ENCODE measurements around the gene ZNF423.

Gene ZNF423

DNA sequence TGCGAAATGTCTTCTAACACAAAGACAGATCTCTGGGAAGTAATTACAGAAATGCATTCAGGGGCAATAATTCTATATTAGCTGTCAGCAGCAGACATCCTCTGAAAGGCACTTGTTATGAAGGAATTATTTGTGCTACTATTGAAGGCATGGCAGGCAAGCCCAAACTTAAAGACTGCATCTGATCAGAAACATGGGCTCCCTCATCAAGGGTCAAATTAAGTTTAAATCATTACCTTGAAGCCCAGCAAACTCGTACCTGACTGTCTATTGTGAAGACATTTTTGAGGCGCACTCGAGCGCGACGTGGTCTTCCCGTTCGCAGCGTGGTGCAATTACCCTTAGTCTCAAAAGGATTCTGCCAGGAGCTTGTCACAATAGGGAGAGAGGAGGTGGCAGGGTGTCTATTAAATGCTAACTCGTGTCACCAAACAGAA lies 110.6 kb downstream of the ZNF423 start:
- H3K4me3 ChIP-seq (ENCODE audit: low read length): no peak overlapping the region
- H3K36me3 ChIP-seq (ENCODE audit: control insufficient read depth, insufficient read depth, low read length): no peaks in the 10 kb centered on the region

DNA sequence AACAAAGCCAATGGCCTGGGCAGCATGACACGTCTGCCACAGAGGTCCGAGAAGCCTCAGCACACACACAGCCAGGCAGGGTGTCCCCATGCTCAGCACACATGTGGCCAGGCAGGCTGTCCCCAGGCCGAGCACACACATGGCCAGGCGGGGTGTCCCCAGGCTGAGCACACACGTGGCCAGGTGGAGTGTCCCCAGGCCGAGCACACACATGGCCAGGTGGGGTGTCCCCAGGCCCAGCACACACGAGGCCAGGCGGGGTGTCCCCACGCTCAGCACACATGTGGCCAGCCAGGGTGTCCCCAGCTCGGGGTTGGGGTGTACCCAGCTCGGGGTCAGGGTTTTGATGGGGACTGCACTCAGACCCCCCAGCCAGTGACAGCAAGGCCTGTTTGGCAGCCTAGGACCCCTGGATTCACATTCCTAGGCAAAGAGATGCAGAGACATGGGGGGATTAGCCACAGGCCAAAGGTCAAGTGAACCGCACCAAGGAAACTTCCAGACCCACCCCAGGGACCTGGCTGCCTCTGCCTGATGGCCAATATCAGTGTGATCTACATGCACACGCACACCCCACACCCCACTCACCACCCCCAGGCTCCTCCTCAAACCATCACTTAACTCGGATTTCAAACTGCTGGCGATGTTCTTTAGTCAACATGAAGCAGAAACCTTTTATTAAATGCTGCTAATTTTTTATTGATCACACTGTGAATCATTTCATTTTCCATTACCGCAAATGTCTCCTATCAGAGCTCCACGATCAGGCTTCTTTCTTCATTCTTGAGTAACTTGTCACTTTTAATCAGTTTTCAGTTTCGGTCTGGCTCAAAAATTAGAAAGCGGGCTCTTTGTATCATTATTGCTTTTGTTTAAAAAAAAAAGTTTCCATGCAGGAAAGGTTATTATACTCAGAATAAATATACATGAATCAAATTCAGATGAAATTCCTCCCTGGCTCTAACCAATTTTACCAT lies 111.4 kb downstream of the ZNF423 start:
- Histone ChIP-seq H3K36me3 (ENCODE audit: control insufficient read depth, insufficient read depth, low read length) (no peaks in the 10 kb centered on the region), H3K9ac (ENCODE audit: low read length) (no peak overlapping the region), H3K27ac (ENCODE audit: low read depth, low read length) (no peak overlapping the region), H3K4me1 (ENCODE audit: control insufficient read depth, insufficient read depth, low read length) (peaks cover 9% of the 10 kb centered on the region), H3K27me3 (ENCODE audit: control insufficient read depth, insufficient read depth, low read length) (no peaks in the 10 kb centered on the region), H3K4me3 (ENCODE audit: low read length) (no peak overlapping the region)

More for the DNA sequence above, 110.6 kb downstream of the ZNF423 start:
- Histone ChIP-seq H3K4me1 (ENCODE audit: control insufficient read depth, insufficient read depth, low read length) (peaks cover 9% of the 10 kb centered on the region), H3K27me3 (ENCODE audit: control insufficient read depth, insufficient read depth, low read length) (no peaks in the 10 kb centered on the region), H3K9ac (ENCODE audit: low read length) (no peak overlapping the region), H3K27ac (ENCODE audit: low read depth, low read length) (no peak overlapping the region)

DNA sequence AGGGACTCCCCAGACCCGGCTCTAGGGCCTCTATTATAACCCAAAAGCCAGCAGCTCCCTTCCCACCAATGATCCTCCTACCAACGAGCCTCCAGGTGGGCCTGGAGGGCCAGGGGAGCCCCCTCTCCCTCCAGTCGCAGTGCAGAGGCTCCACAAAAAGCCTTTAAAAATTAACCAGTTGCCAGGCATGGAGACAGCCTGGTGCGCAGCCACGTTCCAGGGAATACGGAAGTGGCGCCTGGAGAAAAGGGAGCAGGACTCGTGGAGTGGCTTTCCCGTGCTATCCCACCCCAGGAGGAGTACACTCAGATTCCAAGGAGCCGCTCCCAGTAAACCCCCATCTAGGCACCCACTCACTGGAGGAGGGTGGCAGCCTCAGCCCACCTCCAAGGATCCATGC lies 112.3 kb downstream of the ZNF423 start:
- Histone ChIP-seq H3K4me1 (ENCODE audit: control insufficient read depth, insufficient read depth, low read length) (peaks cover 5% of the 10 kb centered on the region), H3K4me3 (ENCODE audit: low read length) (no peak overlapping the region), H3K36me3 (ENCODE audit: control insufficient read depth, insufficient read depth, low read length) (no peaks in the 10 kb centered on the region), H3K27ac (ENCODE audit: low read depth, low read length) (no peak overlapping the region), H3K9ac (ENCODE audit: low read length) (no peak overlapping the region), H3K27me3 (ENCODE audit: control insufficient read depth, insufficient read depth, low read length) (no peaks in the 10 kb centered on the region)

DNA sequence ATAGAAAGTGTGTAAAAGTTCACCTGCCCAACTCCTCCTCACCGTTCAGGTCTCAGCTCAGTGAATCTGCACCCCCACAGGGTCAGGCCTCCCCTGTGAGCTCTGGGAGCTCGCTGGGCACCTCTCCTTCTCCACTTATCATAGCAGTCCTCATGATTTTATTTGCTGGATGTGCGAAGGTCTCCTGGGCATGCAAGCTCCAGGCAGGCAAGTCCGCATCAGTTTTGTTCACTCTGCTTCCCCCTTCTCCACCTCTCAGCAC lies 112.8 kb downstream of the ZNF423 start:
- Histone ChIP-seq H3K4me1 (ENCODE audit: control insufficient read depth, insufficient read depth, low read length) (no peaks in the 10 kb centered on the region), H3K9ac (ENCODE audit: low read length) (no peak overlapping the region), H3K4me3 (ENCODE audit: low read length) (no peak overlapping the region), H3K27ac (ENCODE audit: low read depth, low read length) (no peak overlapping the region), H3K36me3 (ENCODE audit: control insufficient read depth, insufficient read depth, low read length) (no peaks in the 10 kb centered on the region), H3K27me3 (ENCODE audit: control insufficient read depth, insufficient read depth, low read length) (no peaks in the 10 kb centered on the region)

DNA sequence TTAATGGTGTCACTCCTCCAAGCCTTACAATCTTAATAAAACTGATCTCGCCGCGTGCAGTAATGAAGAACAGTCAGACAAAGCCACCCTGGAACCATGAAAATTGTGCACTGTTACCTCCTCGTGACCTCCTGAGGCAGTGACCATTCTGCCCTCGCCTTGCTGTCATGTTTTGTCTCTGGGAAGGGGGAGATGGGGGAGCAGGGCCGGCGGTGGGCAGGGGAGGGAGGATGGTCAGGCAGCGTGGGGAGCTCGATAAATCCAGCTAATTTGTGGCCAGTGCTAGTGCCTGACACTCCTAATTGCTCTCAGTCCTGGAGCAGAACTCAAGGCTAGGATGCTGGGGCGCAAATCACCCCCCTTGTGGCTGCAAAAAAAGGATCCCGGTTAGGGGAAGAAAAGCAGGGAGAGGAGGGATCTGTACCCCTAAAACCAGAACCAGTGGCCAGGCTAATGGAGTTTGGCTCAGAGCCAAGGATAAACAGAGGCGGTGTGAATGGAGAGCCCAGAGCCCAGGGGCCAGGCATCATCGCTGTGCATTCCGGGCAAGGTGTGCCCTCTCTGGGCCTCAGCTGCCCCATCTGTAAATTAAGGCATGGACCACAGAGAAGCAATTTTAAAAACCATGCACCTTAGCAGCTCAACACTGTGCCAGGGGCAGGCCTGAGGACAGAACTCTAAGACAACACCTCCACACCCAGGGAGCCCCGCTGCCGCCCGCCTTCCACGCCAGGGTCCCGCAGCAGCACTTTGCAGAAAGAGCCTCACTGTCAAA lies 113.3 kb downstream of the ZNF423 start:
- no peak overlapping the region for H3K9ac ChIP-seq (ENCODE audit: low read length)
- H3K27ac ChIP-seq (ENCODE audit: low read depth, low read length): no peak overlapping the region
- H3K4me3 ChIP-seq (ENCODE audit: low read length): no peak overlapping the region
- no peaks in the 10 kb centered on the region for H3K36me3 ChIP-seq (ENCODE audit: control insufficient read depth, insufficient read depth, low read length)
- no peaks in the 10 kb centered on the region for H3K27me3 ChIP-seq (ENCODE audit: control insufficient read depth, insufficient read depth, low read length)
- H3K4me1 ChIP-seq (ENCODE audit: control insufficient read depth, insufficient read depth, low read length): no peaks in the 10 kb centered on the region

- Histone ChIP-seq H3K9ac (ENCODE audit: low read length) (no peak overlapping the region), H3K36me3 (ENCODE audit: control insufficient read depth, insufficient read depth, low read length) (no peaks in the 10 kb centered on the region)
Observed at GRCh38 chr16:49740256-49740655, 115.7 kb downstream of the ZNF423 start.

DNA sequence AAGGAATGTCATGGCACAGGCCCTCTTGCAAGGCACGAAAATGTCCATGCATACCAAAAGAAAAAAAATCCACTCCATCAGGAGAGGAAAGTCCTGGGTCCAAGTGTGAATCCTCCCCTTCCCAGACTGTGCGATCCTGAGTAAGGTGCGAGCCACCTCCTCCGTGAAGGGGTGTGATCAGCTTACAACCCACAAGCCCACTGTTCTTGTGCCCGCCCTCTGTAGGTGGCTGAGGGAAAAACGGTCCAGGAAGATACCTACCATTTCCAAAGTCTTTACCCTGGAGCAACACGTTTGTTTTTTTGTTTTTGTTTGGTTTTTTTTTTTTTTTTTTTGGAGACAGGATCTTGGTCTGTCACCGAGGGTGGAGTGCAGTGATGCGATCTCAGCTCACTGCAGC lies 116.5 kb downstream of the ZNF423 start:
- Histone ChIP-seq H3K27ac (ENCODE audit: low read depth, low read length) (no peak overlapping the region), H3K27me3 (ENCODE audit: control insufficient read depth, insufficient read depth, low read length) (no peaks in the 10 kb centered on the region), H3K4me1 (ENCODE audit: control insufficient read depth, insufficient read depth, low read length) (no peaks in the 10 kb centered on the region), H3K4me3 (ENCODE audit: low read length) (no peak overlapping the region), H3K36me3 (ENCODE audit: control insufficient read depth, insufficient read depth, low read length) (no peaks in the 10 kb centered on the region), H3K9ac (ENCODE audit: low read length) (no peak overlapping the region)

More at GRCh38 chr16:49740256-49740655, 115.7 kb downstream of the ZNF423 start:
- no peak overlapping the region for H3K4me3 ChIP-seq (ENCODE audit: low read length)
- H3K27me3 ChIP-seq (ENCODE audit: control insufficient read depth, insufficient read depth, low read length): no peaks in the 10 kb centered on the region
- no peaks in the 10 kb centered on the region for H3K4me1 ChIP-seq (ENCODE audit: control insufficient read depth, insufficient read depth, low read length)
- H3K27ac ChIP-seq (ENCODE audit: low read depth, low read length): no peak overlapping the region

GRCh38 chr16:49738832-49739231 lies 117.1 kb downstream of the ZNF423 start:
- Histone ChIP-seq H3K4me1 (ENCODE audit: control insufficient read depth, insufficient read depth, low read length) (no peaks in the 10 kb centered on the region), H3K9ac (ENCODE audit: low read length) (no peak overlapping the region), H3K36me3 (ENCODE audit: control insufficient read depth, insufficient read depth, low read length) (no peaks in the 10 kb centered on the region), H3K27ac (ENCODE audit: low read depth, low read length) (no peak overlapping the region), H3K27me3 (ENCODE audit: control insufficient read depth, insufficient read depth, low read length) (no peaks in the 10 kb centered on the region), H3K4me3 (ENCODE audit: low read length) (no peak overlapping the region)

- H3K27me3 ChIP-seq (ENCODE audit: control insufficient read depth, insufficient read depth, low read length): no peaks in the 10 kb centered on the region
- no peak overlapping the region for H3K27ac ChIP-seq (ENCODE audit: low read depth, low read length)
- H3K9ac ChIP-seq (ENCODE audit: low read length): no peak overlapping the region
- no peak overlapping the region for H3K4me3 ChIP-seq (ENCODE audit: low read length)
- H3K4me1 ChIP-seq (ENCODE audit: control insufficient read depth, insufficient read depth, low read length): no peaks in the 10 kb centered on the region
- no peaks in the 10 kb centered on the region for H3K36me3 ChIP-seq (ENCODE audit: control insufficient read depth, insufficient read depth, low read length)
Observed at GRCh38 chr16:49738001-49738400, 117.9 kb downstream of the ZNF423 start.

DNA sequence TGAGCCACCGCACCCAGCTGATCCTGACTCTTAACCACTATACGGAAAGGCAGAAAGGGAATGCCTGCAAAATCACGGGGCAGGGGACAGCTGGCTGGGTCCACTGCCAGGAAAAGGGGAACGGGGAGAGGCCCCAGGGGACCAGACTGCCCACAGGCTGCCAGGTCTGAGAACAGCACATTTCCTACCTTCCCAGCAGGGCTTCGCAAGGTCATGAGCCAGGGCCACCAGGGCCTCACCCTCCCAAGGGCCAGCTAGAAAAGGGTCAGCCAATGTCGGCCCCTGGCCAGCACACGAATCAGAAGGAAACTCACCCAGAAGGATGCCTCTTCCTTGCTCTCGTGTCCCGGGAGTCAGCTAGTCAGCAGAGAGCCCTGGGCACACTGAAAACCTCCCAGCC lies 118.4 kb downstream of the ZNF423 start:
- no peaks in the 10 kb centered on the region for H3K27me3 ChIP-seq (ENCODE audit: control insufficient read depth, insufficient read depth, low read length)
- H3K9ac ChIP-seq (ENCODE audit: low read length): no peak overlapping the region
- H3K4me3 ChIP-seq (ENCODE audit: low read length): no peak overlapping the region
- no peaks in the 10 kb centered on the region for H3K36me3 ChIP-seq (ENCODE audit: control insufficient read depth, insufficient read depth, low read length)
- H3K27ac ChIP-seq (ENCODE audit: low read depth, low read length): no peak overlapping the region
- H3K4me1 ChIP-seq (ENCODE audit: control insufficient read depth, insufficient read depth, low read length): no peaks in the 10 kb centered on the region

- H3K27me3 ChIP-seq (ENCODE audit: control insufficient read depth, insufficient read depth, low read length): no peaks in the 10 kb centered on the region
- no peaks in the 10 kb centered on the region for H3K4me1 ChIP-seq (ENCODE audit: control insufficient read depth, insufficient read depth, low read length)
- no peak overlapping the region for H3K4me3 ChIP-seq (ENCODE audit: low read length)
- H3K27ac ChIP-seq (ENCODE audit: low read depth, low read length): no peak overlapping the region
- H3K36me3 ChIP-seq (ENCODE audit: control insufficient read depth, insufficient read depth, low read length): no peaks in the 10 kb centered on the region
- no peak overlapping the region for H3K9ac ChIP-seq (ENCODE audit: low read length)
Observed at GRCh38 chr16:49734331-49734730, 121.6 kb downstream of the ZNF423 start.

DNA sequence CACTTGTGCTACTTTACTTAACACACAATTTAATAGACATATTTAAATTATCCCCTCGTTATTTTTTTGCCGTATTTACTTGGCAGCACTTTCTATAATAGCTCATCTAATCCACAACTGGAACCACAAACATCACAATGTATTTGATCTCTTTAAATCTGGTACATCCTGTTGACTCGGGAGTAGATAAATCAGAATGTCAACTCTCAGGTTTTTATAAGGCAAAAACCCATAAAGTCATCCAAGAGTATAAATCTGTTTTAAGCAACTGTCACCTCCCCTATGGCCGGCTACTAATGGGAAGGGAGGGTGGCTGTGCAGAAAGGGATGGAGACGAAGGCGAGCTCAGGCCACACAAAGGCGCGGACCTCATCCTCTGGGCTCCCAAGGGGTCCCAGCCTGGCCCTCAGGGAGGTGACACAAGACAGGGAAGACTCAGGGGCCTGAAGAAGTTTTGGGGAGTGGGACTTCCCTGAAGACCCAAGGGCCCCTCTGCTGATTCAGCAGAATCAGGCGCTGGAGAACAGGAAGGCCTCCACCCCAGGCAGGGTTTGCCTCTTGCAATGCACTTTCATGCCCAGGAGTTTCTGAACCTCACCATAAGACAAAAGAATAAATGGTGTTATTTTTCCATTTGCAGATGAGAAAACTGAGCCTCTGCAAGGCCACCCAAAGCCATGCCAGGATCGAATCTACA lies 122.5 kb downstream of the ZNF423 start:
- Histone ChIP-seq H3K27ac (ENCODE audit: low read depth, low read length) (no peak overlapping the region), H3K4me3 (ENCODE audit: low read length) (no peak overlapping the region), H3K27me3 (ENCODE audit: control insufficient read depth, insufficient read depth, low read length) (no peaks in the 10 kb centered on the region), H3K9ac (ENCODE audit: low read length) (no peak overlapping the region), H3K36me3 (ENCODE audit: control insufficient read depth, insufficient read depth, low read length) (no peaks in the 10 kb centered on the region), H3K4me1 (ENCODE audit: control insufficient read depth, insufficient read depth, low read length) (no peaks in the 10 kb centered on the region)

All from rectal smooth muscle tissue (tissue), 1 donor.